HG02852 (cell line): ENCODE measurements around the gene RAB11B.
"Not testable (repeated sequence)": the region's sequence is repeated elsewhere in the genome, so short reads cannot be mapped to it uniquely, and the experiment has no call there.

Source experiments
- ATAC-seq: cut with Tn5 transposase; IDR thresholded peaks from one replicate; pipeline ENCODE4 v1.9.1; 2021; ENCODE audit warnings: mild to moderate bottlenecking, moderate library complexity; ENCODE audit not compliant: unreplicated experiment

The RAB11B gene

DNA sequence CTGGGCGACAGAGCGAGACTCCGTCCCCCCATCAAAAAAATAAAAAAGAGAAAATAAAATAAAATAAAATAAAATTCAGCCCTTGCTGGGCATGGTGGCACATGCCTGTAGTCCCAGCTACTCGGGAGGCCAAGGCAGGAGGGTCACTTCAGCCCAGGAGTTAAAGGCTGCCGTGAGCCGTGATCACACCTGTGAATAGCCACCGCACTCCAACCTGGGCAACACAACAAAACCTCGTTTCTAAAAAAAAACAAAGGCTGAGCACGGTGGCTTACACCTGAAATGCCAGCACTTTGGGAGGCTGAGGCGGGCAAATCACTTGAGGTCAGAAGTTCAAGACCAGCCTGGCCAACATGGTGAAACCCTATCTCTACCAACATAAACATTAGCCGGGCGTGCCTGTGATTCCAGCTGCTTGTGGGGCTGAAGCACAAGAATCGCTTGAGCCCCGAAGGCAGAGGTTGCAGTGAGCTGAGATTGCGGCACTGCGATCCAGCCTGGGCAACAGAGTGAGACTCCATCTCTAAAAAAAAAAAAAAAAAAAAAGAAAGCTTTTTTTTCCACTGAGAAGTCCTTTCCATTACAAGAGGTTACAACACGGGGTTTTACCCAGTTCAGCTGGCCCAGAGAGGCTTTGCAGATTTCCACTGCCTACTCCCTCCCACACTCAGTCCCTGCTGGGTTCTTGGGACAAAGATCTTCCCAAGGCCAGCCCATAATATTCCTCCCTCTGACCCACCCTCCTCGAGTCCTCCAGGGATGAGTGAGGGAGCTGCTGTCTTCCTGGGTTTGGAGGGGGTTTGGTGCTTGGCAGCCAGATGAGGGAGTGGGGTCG, 19.8 kb upstream of the RAB11B start:
- no peak for ATAC-seq

DNA sequence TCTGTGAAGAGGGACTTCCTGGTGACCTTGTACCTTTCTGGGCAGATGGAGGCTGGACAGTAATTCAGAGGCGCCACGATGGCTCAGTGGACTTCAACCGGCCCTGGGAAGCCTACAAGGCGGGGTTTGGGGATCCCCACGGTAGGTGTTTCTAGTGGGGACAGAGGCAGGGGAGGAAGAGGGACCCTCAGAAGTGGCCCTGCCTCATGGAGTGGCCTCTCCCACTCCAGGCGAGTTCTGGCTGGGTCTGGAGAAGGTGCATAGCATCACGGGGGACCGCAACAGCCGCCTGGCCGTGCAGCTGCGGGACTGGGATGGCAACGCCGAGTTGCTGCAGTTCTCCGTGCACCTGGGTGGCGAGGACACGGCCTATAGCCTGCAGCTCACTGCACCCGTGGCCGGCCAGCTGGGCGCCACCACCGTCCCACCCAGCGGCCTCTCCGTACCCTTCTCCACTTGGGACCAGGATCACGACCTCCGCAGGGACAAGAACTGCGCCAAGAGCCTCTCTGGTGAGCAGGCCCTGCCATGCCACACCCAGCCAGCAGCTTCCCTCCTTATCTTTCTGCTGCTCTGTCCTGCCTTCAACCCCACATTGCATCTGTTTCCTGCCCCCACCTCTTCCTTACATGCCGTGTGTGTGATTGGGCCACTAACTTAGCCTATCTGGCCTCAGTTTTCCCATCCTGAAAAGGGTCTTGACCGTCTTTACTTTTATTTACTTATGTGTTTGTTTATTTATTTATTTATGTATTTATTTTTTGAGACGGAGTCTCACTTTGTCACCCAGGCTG, 19.0 kb upstream of the RAB11B start:
- no peak for ATAC-seq

DNA sequence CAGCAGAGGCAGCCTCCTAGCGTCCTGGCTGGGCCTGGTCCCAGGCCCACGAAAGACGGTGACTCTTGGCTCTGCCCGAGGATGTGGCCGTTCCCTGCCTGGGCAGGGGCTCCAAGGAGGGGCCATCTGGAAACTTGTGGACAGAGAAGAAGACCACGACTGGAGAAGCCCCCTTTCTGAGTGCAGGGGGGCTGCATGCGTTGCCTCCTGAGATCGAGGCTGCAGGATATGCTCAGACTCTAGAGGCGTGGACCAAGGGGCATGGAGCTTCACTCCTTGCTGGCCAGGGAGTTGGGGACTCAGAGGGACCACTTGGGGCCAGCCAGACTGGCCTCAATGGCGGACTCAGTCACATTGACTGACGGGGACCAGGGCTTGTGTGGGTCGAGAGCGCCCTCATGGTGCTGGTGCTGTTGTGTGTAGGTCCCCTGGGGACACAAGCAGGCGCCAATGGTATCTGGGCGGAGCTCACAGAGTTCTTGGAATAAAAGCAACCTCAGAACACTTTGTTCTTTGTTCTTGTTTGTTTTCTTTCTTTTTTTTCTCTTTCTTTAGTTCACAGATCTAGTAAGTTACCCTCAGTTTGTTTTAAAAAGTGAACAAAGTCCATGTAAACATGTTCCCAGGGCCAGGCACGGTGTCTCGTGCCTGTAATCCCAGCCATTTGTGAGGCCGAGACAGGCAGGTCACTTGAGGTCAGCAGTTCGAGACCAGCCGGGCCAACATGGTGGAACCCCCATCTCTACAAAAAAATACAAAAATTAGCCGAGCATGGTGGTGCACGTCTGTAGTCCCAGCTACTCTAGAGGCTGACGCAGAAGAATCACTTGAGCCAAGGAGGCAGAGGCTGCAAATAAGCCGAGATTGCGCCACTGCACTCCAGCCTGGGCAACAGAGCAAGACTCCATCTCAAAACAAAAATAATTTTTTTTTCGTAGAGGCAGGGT, 16.0 kb upstream of the RAB11B start:
- no peak for ATAC-seq

DNA sequence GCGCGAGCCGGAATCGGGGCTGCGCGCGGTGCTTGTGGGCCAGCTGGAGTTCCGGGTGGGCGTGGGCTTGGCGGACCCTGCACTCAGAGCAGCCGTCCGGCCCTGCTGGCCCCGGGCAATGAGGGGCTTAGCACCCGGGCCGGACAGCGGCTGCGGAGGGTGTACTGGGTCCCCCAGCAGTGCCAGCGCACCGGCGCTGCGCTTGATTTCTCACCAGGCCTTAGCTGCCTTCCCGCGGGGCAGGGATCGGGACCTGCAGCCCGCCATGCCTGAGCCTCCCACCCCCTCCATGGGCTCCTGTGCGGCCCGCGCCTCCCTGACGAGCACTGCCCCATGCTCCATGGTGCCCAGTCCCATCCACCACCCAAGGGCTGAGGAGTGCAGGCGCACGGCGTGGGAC, 14.4 kb upstream of the RAB11B start:
- ATAC-seq: not testable (repeated sequence)

DNA sequence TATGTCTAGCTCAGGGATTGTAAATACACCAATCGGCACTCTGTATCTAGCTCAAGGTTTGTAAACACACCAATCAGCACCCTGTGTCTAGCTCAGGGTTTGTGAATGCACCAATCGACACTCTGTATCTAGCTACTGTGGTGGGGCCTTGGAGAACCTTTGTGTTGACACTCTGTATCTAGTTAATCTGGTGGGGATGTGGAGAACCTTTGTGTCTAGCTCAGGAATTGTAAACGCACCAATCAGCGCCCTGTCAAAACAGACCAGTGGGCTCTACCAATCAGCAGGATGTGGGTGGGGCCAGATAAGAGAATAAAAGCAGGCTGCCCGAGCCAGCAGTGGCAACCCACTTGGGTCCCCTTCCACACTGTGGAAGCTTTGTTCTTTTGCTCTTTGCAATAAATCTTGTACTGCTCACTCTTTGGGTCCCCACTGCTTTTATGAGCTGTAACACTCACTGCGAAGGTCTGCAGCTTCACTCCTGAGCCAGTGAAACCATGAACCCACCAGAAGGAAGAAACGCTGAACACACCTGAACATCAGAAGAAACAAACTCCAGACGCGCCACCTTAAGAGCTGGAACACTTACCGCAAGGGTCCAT, 13.7 kb upstream of the RAB11B start:
- ATAC-seq: not testable (repeated sequence)

DNA sequence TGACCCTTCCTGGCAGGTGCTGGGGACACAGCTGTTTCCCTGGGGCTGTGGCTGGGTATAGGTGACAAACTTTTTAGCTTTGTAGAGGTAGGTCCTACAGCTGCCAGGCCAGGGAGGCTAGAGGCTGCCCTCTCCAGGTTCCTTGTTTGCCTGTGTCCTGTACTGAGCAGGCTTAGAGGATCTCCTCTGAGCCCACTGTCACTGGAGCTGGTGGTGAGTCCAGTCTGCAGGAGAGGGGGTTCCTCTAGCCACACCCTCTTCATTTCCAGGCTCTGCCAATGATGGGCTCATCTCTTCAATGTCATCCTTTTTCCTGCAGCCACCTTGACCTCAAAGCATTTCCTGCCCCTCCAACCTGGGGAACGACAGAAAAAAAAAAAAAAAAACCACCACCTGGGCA, 12.6 kb upstream of the RAB11B start:
- ATAC-seq: no peak

- not testable (repeated sequence) for ATAC-seq
Observed at GRCh38 chr19:8379156-8379891, 10.8 kb upstream of the RAB11B start.

GRCh38 chr19:8384569-8384968, 5.6 kb upstream of the RAB11B start:
- not testable (repeated sequence) for ATAC-seq

- not testable (repeated sequence) for ATAC-seq
Observed at GRCh38 chr19:8385103-8385502, 5.1 kb upstream of the RAB11B start.

DNA sequence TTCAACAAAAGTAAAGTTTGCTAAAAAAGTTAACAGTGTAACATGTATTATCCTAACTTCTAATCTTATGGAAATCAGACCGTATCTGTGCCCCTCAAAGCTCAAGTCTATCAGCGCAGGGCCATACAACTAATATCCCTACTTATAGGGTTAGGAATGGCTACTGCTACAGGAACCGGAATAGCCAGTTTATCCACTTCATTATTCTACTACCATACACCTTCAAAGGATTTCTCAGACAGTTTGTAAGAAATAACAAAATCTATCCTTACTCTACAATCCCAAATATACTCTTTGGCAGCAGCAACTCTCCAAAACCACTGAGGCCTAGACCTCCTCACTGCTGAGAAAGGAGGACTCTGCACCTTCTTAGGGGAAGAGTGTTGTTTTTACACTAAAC, 4.6 kb upstream of the RAB11B start:
- not testable (repeated sequence) for ATAC-seq

DNA sequence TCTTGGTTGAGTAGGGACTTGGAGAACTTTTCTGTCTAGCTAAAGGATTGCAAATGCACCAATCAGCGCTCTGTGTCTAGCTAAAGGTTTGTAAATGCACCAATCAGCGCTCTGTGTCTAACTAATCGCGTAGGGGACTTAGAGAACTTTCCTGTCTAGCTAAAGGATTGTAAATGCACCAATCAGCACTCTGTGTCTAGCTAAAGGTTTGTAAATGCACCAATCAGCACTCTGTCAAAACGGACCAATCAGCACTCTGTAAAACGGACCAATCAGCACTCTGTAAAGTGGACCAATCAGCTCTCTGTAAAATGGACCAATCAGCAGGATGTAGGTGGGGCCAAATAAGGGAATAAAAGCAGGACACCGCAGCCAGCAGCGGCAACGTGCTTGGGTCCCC, 3.7 kb upstream of the RAB11B start:
- ATAC-seq: not testable (repeated sequence)

DNA sequence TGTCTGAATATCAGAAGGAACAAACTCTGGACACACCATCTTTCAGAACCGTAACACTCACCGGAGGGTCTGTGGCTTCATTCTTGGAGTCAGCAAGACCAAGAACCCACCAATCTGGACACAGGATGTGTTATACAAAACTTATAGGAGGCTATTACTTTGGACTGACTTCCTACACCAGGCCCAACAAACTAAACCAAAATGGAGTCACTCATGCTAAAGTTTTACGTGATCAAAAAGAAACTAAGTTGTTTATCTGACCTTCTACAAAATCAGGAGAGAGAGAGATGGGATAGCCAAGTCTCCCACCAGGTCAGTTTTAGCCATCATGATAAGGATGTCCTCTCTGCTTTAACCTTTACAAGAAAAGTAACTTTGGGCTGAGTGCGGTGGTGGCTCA, 3.2 kb upstream of the RAB11B start:
- no peak for ATAC-seq

DNA sequence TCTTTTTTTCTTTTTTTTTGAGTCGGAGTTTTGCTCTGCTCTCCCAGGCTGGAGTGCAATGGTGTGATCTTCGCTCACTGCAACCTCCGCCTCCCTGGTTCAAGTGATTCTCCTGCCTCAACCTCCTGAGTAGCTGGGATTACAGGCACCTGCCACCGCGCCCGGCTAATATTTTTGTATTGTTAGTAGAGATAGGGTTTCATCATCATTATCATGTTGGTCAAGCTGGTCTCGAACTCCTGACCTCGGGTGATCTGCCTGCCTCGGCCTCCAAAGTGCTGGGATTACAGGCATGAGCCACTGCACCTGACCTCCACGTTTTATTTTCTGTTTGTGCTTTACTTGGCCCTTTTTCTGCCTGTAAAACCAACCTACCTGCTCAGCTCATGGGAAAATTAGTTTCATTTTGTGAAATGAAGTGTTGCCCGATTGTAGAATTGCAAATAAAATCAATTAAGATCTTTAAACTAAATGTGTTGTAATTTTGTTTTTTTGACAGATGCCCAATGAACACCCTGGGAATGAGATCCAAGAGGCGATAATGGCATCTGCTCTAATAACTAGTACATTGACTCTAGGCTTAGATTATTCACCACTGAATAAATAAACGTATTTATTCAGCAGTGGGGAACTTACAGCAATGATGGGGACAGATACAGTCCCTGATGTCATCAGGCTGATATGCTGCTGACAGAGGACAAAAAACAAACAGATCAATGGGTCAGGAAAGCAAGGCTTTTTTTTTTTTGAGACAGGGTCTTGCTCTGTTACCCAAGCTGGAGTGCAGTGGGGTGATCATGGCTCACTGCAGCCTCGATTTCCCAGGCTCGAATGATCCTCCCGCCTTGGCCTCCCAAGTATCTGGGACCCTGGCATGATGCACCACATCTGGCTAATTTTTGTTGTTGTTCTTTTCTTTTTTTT, 2.2 kb upstream of the RAB11B start:
- ATAC-seq: no peak

GRCh38 chr19:8388612-8388958, 1.6 kb upstream of the RAB11B start:
- ATAC-seq: no peak

DNA sequence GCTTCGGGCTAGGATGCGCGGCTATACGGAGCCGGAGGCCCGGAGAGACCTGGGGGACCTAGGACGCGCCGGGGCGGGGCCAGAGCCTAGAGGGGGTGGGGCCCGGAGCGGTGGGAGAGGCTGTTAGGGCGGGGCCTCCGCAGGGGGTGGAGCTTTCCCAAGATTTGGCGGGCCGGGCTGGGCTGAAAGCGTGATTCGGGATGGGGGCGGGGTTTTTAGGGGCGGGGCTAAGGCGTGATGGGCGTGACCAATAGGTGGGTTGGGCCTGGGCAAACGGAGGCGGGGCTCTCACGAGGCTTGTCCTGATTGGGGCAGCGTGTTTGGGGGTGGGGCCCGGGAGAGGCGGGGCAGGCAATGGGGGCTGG, 439 bp downstream of the RAB11B start:
- peak; percentile 32 for ATAC-seq

GRCh38 chr19:8391198-8392016, 1.2 kb downstream of the RAB11B start:
- ATAC-seq: no peak

DNA sequence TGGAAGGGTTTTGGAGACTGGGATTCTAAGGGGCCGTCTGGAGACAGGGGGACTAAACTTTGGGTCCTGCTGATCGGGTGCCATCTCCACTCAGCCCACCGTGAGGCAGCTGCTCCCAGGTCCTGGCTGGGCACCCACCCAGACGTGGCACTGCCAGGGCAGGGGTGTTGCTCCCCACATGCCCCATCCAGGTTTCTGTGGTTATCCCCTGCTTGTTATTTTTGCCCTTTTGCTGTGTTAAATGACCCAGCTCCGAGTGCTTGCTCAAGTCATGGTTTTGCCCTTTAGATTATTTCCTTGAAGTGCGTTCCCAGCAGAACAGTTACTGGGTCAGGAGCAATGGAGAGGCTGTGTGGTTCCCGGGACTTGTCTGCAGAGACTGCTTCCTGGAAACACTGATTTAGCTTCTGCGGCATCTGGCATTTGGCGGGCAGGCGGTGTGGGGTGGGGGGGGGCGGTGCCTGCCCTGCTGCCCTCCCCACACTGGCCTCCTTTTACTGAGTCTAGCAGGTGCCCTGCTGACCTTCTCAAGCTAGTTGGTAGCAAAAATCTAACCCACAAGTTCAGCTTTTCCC, 1.9 kb downstream of the RAB11B start:
- no peak for ATAC-seq
